ENCODE results near the gene OR2B6.

Gene OR2B6

DNA sequence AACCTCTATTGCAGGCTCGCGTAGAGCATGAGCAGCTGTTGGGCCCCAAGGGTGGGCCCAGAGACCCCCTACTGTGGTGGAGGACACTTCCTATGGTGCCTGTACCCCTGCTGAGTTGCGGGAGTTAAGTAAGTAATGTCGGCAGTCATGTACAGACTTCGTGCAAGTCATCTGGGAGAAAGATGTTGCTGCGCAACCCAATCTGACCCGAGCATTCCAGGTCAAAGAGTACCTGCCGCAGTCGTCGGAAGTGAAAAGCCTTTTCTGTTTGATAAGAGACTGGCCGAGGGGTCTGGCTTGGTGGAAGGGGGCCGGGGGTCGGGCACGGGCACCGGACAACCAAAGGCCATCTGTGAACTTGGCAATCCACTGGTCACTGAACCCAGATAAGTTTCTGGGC, 44.3 kb downstream of the OR2B6 start:
- no peak for DNase-seq

- DNase-seq = no peak
Observed at GRCh38 chr6:28001751-28002150, 44.7 kb downstream of the OR2B6 start.

GRCh38 chr6:28002161-28002560, 45.1 kb downstream of the OR2B6 start:
- DNase-seq = no peak

DNA sequence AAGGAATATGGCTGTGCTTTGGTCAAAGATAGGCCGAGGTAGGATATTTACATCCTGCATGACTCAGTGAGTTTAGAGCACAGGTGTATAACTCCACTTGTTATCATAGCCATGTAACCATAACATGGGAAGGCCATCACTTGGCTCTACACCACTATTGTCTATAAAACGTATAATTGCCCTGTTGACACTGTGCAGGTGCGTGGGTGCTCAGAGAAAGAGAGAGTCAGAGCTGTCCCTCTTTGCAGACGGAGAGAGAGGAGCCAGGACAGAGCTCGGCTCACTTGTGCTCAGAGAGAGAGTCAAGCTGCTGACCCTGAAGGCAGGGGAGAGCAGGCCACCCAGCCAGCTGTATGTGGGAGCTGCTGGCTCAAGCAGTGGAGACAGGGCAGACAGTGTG, 46.0 kb downstream of the OR2B6 start:
- DNase-seq = no peak

- DNase-seq = no peak
Observed at GRCh38 chr6:28003661-28004060, 46.6 kb downstream of the OR2B6 start.

- DNase-seq = no peak
Observed at GRCh38 chr6:28004350-28005151, 47.5 kb downstream of the OR2B6 start.

- no peak for DNase-seq
Observed at GRCh38 chr6:28005152-28005890, 48.3 kb downstream of the OR2B6 start.

DNA sequence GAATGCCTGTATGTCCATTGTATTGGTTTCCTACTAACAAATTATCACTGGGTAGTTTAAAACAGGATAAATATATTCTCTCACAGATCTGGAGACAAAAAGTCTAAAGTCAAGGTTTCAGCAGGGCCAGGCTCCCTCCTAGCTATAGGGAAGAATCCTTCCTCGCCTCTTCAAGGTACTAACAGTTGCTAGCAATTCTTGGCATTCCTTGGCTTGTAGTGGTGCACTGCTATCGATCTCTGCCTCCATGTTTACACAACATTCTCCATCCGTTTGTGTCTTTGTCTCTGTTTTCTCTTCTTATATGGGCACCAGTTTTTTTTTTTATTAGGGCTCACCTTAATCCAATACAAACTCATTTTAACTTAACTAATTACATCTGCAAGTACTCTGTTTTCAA, 48.9 kb downstream of the OR2B6 start:
- DNase-seq = no peak
